ENCODE measurements around the gene ENTPD8. TPM values are rescaled to one million over a fixed set of nuclear protein-coding genes. Genes with fewer than 3 reads are reported as not detected.

Gene ENTPD8
- total RNA-seq, 1 donor: not detected

GRCh38 chr9:137459152-137459600, 18.0 kb upstream of the ENTPD8 start, which contains the start of gene NSMF:
Gene NSMF (minus strand): TSS chr9:137459334. CDS start chr9:137459102, 232 bp downstream.
- no peaks in the 10 kb centered on the region for H3K9me3 ChIP-seq (ENCODE audit: low read depth, low read length)
- peak; percentile 100 for DNase-seq (ENCODE audit: insufficient read length, low spot score, missing footprints)
- H3K27me3 ChIP-seq (ENCODE audit: insufficient read depth, low read length): no peaks in the 10 kb centered on the region
- H3K36me3 ChIP-seq (ENCODE audit: insufficient read depth, low read length): peaks cover 13% of the 10 kb centered on the region
- H3K27ac ChIP-seq (ENCODE audit: low read depth, low read length): peak within 1 kb of the TSS; percentile 77
- no peak for TF ChIP-seq CTCF (IDR thresholded peaks at IDR 0.05; ENCODE audit: extremely low read depth, low read depth, low read length)
- peaks cover 11% of the 10 kb centered on the region for H3K79me2 ChIP-seq (ENCODE audit: insufficient read depth, low read length)
- H3K4me3 ChIP-seq (ENCODE audit: insufficient read depth, low read length): peak within 1 kb of the TSS; percentile 83
- peak within 1 kb of the TSS; percentile 86 for H3K4me2 ChIP-seq (ENCODE audit: insufficient read depth, low read length)
- H3K4me1 ChIP-seq (ENCODE audit: insufficient read depth, low read length): peaks cover 31% of the 10 kb centered on the region
- H4K20me1 ChIP-seq (ENCODE audit: insufficient read depth, low read length): peaks cover 30% of the 10 kb centered on the region
- peak within 1 kb of the TSS; percentile 98 for H2AFZ ChIP-seq (ENCODE audit: low read length)

GRCh38 chr9:137458194-137459151, 17.3 kb upstream of the ENTPD8 start:
- Histone ChIP-seq H3K79me2 (ENCODE audit: insufficient read depth, low read length) (peaks cover 11% of the 10 kb centered on the region), H3K27me3 (ENCODE audit: insufficient read depth, low read length) (no peaks in the 10 kb centered on the region), H4K20me1 (ENCODE audit: insufficient read depth, low read length) (peaks cover 32% of the 10 kb centered on the region), H3K4me3 (ENCODE audit: insufficient read depth, low read length) (peak overlapping the region; percentile 83), H3K9me3 (ENCODE audit: low read depth, low read length) (no peaks in the 10 kb centered on the region), H3K4me2 (ENCODE audit: insufficient read depth, low read length) (peak overlapping the region; percentile 86), H2AFZ (ENCODE audit: low read length) (no peak overlapping the region), H3K4me1 (ENCODE audit: insufficient read depth, low read length) (peaks cover 31% of the 10 kb centered on the region), H3K36me3 (ENCODE audit: insufficient read depth, low read length) (peaks cover 14% of the 10 kb centered on the region), H3K27ac (ENCODE audit: low read depth, low read length) (peak overlapping the region; percentile 60)
- no peak for TF ChIP-seq CTCF (IDR thresholded peaks at IDR 0.05; ENCODE audit: extremely low read depth, low read depth, low read length)
- peak; percentile 96 for DNase-seq (ENCODE audit: insufficient read length, low spot score, missing footprints)

- H3K27me3 ChIP-seq (ENCODE audit: insufficient read depth, low read length): no peaks in the 10 kb centered on the region
- H2AFZ ChIP-seq (ENCODE audit: low read length): no peak overlapping the region
- H3K4me1 ChIP-seq (ENCODE audit: insufficient read depth, low read length): peaks cover 31% of the 10 kb centered on the region
- peak overlapping the region; percentile 83 for H3K4me3 ChIP-seq (ENCODE audit: insufficient read depth, low read length)
- peaks cover 11% of the 10 kb centered on the region for H3K79me2 ChIP-seq (ENCODE audit: insufficient read depth, low read length)
- peak; percentile 66 for DNase-seq (ENCODE audit: insufficient read length, low spot score, missing footprints)
- H3K4me2 ChIP-seq (ENCODE audit: insufficient read depth, low read length): peak overlapping the region; percentile 86
- H3K27ac ChIP-seq (ENCODE audit: low read depth, low read length): peak overlapping the region; percentile 63
- H3K9me3 ChIP-seq (ENCODE audit: low read depth, low read length): no peaks in the 10 kb centered on the region
- peaks cover 22% of the 10 kb centered on the region for H3K36me3 ChIP-seq (ENCODE audit: insufficient read depth, low read length)
- peaks cover 39% of the 10 kb centered on the region for H4K20me1 ChIP-seq (ENCODE audit: insufficient read depth, low read length)
- no peak for TF ChIP-seq CTCF (IDR thresholded peaks at IDR 0.05; ENCODE audit: extremely low read depth, low read depth, low read length)
These were observed 16.4 kb upstream of the ENTPD8 start for GRCh38 chr9:137457406-137458193.

Data from osteoblast (primary cell).